ENCODE data around the gene ZNF529.

- TF ChIP-seq CTCF (IDR thresholded peaks at IDR 0.05) (no peak), POLR2A (IDR thresholded peaks at IDR 0.05) (no peak)
These were observed 76.1 kb downstream of the ZNF529 start for GRCh38 chr19:36497001-36497400.
